ENCODE data around the gene ZC3HAV1.
"Not testable (repeated sequence)": the region's sequence is repeated elsewhere in the genome, so short reads cannot be mapped to it uniquely, and the experiment has no call there.

ZC3HAV1 gene

GRCh38 chr7:139084709-139085108, 24.8 kb downstream of the ZC3HAV1 start:
- no peak for DNase-seq

DNA sequence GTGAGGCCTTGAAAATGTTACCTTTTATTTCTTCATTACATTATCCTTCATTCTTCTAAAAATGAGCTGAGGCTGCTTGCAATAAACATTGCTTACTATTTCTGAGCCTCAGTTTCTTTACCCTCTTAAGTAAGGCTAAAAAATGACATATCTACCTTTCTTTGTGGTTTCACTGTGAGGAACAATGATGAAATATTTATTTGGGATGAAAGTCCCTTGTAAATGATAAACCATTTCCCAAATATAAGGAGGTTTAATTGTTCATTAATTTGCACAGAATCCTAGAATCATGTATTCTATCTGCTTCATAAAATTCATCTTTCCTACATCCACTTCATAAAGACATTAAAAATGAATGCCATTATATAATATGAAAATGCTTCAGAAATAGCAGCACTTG, 27.9 kb downstream of the ZC3HAV1 start:
- DNase-seq = no peak

DNA sequence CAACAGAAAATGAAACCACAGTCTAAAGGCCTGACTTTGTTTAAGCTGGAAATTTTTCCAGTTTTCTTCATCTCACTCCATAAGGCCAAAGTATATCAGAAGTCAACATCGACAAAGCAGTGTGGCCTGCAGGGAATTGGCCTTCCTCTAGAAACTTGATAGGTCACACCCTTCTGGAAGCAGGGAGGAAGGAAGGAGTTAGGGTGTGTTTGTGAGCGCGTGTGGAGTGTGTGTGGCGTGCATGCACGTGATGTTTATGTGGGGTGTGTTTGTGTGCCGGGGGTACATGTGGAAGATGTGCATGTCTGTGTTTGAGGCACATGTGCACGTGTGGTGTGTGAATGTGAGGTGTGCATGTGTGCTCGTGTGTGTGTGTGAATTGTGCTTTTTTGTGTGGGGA, 28.6 kb downstream of the ZC3HAV1 start:
- DNase-seq = no peak

- DNase-seq = no peak
Measured at GRCh38 chr7:139079861-139080260, 29.7 kb downstream of the ZC3HAV1 start.

GRCh38 chr7:139078911-139079310, 30.6 kb downstream of the ZC3HAV1 start:
- DNase-seq = no peak

GRCh38 chr7:139078399-139078798, 31.1 kb downstream of the ZC3HAV1 start:
- no peak for DNase-seq

DNA sequence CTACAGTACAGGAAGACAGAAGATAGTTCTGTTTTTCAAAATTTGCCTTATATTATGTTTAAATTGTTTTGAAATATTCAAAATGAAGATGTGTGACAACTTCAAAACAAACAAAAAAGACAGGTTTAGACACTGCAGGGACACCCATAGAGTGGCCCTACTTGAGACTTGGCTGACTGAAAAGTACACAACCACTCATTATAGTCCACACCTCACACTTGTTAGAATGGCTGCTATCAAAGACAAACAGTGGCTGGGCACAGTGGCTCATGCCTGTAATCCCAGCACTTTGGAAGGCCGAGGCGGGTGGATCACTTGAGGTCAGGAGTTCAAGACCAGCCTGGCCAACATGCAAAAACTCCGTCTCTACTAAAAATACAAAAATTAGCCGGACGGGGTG, 31.8 kb downstream of the ZC3HAV1 start:
- peak in 1 of 3 experiments; percentile 16 for DNase-seq

DNA sequence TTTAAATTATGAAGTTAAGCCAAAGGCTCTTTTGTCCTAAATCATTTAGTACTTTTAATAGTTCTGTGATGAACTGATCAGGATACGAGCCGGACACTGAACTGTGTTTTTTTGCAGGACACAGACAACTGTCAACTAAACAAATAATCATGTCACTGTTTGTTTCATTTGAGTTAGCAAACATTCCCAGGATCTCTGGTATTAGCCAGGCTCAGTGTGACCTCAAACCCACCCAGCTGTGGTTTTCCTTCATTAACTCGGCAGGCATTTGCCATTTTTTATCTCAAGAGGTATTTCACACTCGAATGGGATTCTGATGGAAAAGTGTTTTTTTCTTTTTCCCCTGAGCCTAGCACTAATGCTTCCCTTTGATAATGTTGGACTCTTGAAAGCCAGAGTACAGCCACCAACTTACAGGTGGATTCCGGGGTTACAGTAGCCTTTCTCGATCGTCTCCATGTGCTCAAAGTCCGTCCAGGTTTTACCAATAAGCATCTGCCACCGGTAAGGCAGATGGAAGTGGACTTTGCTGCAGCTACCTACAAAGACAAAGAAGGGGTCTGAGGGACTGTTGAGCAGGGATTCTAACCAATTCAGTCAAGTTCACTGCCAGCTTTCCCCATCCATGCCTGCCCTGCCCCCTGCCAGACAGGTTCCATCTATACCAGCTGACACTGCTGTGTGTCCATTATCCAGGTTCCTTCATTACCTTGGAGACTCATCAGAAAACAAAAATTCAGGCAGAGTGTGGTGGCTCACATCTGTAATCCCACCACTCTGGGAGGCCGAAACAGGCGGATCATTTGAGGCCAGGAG, 33.4 kb downstream of the ZC3HAV1 start:
- no peak for DNase-seq

GRCh38 chr7:139075031-139075652, 34.4 kb downstream of the ZC3HAV1 start:
- peak; percentile 68 to 87 (median 81) for DNase-seq

DNA sequence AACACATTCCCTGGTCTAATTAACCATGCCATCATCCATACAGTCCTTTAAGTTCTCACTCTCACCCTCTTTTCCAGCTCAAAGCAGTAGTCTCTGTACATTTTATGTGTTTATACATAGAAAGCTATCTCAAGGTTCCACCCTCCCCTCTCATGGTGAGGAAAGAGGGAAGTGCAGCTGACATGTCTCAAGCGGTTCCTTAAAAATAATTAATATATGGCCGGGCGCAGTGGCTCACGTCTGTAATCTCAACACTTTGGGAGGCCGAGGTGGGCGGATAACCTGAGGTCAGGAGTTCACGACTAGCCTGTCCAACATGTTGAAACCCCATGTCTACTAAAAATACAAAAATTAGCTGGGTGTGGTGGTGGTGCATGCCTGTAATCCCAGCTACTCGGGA, 36.7 kb downstream of the ZC3HAV1 start:
- DNase-seq = no peak

- DNase-seq = no peak
Measured at GRCh38 chr7:139071680-139072079, 37.8 kb downstream of the ZC3HAV1 start.

- no peak for DNase-seq
Measured at GRCh38 chr7:139068544-139069399, 40.7 kb downstream of the ZC3HAV1 start.

GRCh38 chr7:139066315-139066714, 43.2 kb downstream of the ZC3HAV1 start:
- DNase-seq = no peak

- DNase-seq = no peak
Measured at GRCh38 chr7:139065323-139065722, 44.2 kb downstream of the ZC3HAV1 start.

DNA sequence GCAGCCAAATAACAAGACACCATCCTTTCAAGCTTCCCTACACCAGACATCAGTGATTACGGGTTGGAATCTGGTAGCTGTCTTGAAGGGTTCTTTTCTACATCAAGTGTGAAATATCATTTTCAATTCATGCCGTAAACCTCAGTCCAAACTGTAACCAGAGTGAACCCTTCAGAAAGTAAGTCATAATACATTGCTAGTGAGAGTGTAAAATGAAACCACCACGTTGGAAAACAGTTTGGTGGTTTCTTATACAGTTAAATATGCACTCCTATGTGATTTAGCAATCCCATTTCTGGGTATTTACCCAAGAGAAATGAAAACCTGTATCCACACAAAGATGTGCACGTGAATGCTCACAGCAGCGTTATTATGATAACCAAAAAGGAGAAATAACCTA, 48.1 kb downstream of the ZC3HAV1 start:
- no peak for DNase-seq

DNA sequence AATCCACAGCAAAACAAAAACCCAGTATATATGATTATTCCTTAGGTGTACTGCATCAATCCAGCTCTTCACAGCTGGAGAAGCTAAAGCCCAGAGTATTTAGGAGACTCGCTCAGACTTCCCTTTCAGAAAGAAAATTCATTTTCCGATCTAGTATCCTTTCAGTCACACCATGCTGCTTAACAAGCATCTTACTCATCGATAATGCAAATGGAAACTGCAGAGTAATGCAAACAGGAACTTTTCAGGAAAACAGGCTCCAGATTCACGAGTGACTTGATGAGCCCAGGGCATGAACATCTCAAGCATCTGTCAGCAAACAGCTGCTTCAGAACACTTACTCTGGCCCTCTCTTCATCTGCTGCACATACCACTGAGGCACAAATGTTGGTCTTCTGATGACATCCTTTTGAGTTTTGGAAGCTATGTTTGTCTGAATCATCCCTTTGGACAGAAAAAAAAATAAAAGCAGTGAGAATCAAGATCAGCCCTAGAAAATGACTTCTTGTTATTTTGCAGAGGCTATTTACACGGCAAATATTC, 48.8 kb downstream of the ZC3HAV1 start:
- DNase-seq = no peak

- DNase-seq = no peak
Measured at GRCh38 chr7:139059905-139060304, 49.6 kb downstream of the ZC3HAV1 start.

DNA sequence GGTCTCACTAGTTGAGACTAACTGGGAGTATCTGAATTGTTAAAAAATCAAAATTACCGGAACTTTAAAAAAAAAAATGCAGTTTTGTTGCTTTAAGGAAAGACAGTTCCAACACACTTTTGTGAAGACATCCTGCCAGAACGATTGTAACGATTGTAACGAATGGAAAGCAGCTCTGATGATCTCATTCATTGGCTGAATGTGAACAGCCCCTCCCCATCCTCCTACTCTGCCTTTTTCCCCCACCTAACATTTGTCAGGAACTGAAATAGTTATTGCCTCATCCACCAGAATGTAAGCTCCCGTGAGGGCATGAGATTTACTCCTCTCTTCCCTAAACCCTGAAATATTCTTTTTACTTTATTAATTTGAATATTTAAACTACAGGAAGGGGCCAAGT, 50.6 kb downstream of the ZC3HAV1 start:
- no peak for DNase-seq

GRCh38 chr7:139055674-139056073, 53.8 kb downstream of the ZC3HAV1 start:
- DNase-seq = no peak

- not testable (repeated sequence) for DNase-seq
Measured at GRCh38 chr7:139054656-139055055, 54.9 kb downstream of the ZC3HAV1 start.

GRCh38 chr7:139054101-139054500, 55.4 kb downstream of the ZC3HAV1 start:
- peak in 1 of 3 experiments; percentile 11 for DNase-seq

- DNase-seq = no peak
Measured at GRCh38 chr7:139051655-139052054, 57.9 kb downstream of the ZC3HAV1 start.

- no peak for DNase-seq
Measured at GRCh38 chr7:139049936-139050335, 59.6 kb downstream of the ZC3HAV1 start.
